ENCODE results near the gene VAPB.
A peak's percentile ranks its signal among the peaks of the same experiment; 100 is the strongest.
"Not testable (repeated sequence)": the region's sequence is repeated elsewhere in the genome, so short reads cannot be mapped to it uniquely, and the experiment has no call there.

The VAPB gene

DNA sequence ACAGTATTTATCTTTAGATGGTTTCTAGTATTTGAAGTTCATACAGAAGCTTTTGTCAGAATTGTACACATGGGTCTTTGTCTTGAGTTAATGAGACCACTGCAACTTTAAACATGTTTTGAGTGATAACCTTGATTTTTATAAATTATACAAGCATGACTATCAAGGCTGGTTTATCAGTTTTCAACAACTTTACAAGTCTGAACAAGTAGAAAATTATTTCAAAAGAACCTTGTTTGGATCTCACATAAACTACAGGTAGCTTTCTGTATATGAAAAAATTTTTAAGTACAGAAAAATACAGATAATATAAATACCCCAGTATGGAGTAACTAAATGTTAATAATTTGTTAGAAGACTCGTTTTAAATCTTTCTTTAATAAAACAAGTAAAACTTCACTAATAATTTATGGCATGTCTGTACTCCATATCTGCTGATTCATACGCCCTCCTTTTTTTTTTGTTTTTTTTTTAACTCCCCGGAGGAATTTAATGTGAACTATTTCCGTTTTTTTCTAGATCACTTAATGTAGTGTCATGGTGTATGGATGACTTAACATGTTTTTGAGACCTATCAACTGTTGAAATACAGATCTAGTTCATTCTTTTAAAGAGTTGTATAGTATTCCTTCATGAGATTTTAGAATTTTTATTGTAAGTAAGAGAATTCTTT, 18.3 kb downstream of the VAPB start:
- peak; percentile 65 for DNase-seq (ENCODE audit: low read depth)

GRCh38 chr20:58407966-58408557, 19.0 kb downstream of the VAPB start:
- DNase-seq (ENCODE audit: low read depth), result no peak

GRCh38 chr20:58408603-58409246, 19.7 kb downstream of the VAPB start:
- DNase-seq (ENCODE audit: low read depth), result peak; percentile 46

DNA sequence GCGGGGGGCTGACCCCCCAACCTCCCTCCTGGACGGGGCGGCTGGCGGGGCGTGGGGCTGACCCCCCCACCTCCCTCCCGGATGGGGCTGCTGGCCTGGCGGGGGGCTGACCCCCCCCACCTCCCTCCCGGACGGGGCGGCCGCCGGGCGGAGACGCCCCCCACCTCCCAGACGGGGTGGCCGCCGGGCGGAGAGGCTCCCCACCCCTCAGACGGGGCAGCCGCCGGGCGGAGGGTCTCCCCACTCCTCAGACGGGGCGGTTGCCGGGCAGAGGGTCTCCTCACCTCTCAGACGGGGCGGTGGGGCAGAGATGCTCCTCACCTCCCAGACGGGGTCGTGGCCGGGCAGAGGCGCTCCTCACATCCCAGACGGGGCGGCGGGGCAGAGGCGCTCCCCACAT, 25.2 kb downstream of the VAPB start:
- DNase-seq (ENCODE audit: low read depth), result not testable (repeated sequence)

DNA sequence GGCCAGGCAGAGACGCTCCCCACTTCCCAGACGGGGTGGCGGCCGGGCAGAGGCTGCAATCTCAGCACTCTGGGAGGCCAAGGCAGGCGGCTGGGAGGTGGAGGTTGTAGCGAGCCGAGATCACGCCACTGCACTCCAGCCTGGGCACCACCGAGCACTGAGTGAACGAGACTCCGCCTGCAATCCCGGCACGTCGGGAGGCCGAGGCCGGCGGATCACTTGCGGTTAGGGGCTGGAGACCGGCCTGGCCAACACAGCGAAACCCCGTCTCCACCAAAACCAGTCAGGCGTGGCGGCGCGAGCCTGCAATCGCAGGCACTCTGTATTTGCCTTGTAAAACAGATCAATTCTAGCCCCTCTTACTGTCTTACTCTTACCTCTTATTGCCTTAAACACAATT, 25.8 kb downstream of the VAPB start:
- not testable (repeated sequence) for DNase-seq (ENCODE audit: low read depth)

DNA sequence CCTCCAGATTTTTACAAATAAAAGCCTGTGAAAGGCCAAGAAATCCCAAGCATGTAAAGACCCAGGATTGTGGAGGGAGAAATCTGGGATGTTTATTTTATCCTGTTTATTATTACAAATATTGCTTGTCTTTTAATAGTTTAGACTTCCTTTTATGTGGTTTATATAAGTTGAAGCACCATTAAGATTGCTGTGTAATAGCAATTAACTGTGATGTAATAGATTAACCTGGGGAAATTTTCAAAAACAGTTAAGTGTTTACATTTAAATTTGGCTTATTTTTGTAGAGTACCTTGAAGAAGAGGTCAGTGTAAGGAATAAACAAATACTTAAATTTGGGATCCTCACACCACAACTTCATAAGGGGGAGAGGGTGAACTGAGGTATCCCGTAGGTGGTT, 27.0 kb downstream of the VAPB start:
- DNase-seq (ENCODE audit: low read depth), result no peak

GRCh38 chr20:58416835-58417234, 27.8 kb downstream of the VAPB start:
- no peak for DNase-seq (ENCODE audit: low read depth)

GRCh38 chr20:58417438-58417837, 28.4 kb downstream of the VAPB start:
- no peak for DNase-seq (ENCODE audit: low read depth)

DNA sequence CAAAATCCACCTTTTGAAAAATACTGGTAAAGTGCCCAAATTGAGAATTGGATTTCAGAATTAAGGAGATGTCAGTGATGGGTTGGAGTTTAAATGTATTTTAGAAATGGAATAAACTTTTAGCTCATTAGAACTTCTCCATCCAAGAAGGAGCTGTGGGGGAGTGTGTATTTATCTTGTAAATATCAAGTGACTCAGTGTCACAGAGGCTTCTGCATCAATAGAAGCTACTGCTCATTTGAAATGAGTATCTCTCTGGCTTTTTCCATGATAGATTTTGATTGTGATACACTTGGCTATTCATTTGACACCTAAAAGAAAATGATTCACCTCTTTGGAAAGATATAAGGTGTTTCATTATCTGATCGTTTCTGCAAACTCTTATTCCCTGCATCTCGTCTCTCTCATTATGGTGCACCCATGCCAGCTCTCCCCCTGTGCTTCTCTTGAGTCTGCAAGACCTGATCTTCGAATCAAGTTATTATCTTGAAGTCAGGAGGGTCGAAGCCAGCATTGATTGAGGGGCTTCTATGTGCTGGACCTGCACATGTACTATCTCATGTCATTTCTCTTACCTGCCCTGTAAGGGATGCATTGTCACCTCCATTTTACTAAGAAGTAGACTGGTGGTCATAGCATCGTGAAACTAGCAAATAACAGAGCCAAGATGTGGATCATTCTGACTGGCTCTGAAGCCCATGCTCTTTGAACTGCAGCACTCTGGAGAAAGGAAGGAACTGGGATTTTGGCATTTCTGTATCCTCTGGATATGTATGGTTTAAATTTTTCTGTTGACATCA, 30.1 kb downstream of the VAPB start:
- no peak for DNase-seq (ENCODE audit: low read depth)

DNA sequence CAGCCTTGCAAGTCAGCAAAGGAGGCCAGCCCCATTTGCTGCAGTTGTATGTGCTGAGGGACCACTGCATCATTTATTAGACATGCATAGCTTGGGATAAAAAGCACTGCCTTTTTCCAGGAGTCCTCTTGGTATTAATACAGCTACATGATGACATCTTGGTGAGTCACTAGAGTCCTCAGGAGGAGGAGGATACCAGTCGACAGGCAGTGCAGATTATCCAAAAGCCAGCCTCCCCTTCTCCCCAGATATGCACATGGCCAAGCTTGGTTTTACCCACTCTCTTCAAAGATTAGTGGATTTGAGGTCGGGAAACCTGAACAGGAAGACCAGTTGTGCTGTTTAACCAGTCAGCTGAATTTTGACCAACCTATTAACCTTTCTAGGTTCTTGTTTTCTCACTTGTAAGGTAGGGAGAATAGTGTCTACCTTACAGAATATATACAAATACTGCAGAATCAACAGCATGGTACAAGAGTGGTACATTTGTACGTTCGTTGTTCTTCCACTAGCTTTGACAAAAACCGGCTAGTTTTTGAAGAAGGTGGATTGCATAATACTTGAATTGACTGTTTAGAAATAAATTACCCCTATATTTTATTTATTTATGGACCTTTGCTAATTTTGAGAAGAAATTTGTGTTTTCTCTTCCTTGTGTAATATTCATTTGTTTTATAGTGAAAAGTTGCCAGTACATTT, 31.9 kb downstream of the VAPB start:
- peak; percentile 93 for DNase-seq (ENCODE audit: low read depth)

DNA sequence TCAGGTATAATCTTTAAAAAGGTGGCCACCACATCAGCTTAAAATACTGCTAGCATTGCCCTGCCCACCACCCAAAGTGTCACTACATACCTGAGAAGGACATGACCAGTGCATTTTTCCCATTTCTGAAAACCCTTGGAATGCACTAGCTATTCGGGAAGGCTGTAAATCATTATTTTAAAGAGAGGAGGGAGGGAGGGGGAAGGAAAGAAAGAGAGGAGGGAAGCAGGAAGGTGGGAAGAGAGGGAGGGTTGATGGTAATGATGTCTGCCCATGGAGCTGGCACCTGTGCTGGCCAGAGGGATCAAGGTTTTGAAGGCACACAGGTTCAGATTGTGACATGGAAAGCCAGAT, 32.4 kb downstream of the VAPB start:
- DNase-seq (ENCODE audit: low read depth), result no peak

DNA sequence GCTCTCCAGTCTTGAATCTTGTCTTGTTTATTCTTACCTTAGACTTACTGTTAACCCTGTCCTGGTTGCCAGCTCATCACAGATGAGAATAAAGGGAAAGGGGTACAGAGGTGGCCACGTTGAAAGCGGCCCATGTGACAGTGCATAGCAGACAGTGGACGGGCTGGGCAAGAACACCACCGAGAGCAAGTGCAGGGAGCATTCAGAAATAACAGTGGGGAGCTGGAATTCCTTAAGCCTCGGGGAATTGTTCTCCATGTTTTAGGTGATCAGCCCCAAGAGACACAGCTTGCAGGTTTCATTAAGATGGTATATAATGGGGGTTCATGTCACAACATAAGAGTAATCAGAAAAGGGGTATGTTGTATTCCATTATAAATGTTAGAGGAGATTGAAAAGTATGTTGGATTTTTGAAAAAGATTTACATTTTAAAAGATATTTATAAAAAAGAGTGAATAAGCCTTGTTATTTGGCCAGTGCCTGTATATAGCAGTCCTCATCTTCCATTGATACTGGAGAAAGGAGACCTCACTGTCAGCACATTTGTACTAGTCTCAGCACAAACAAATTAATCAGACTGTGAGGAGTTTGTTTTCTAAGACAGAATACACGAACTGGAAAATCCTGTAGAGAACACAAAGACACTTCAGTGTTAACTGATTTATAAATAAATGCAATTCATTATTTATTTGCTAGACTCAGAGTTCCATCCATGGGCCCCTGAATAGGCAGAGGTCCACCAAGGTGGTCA, 35.4 kb downstream of the VAPB start:
- DNase-seq (ENCODE audit: low read depth), result no peak

DNA sequence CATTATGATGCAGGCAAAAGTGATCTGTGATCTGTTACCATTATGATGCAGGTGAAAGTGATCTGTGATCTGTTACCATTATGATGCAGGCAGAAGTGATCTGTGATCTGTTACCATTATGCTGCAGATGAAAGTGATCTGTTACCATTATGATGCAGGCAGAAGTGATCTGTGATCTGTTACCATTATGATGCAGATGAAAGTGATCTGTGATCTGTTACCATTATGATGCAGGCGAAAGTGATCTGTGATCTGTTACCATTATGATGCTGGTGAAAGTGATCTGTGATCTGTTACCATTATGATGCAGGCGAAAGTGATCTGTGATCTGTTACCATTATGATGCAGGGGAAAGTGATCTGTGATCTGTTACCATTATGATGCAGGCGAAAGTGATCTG, 38.5 kb downstream of the VAPB start:
- not testable (repeated sequence) for DNase-seq (ENCODE audit: low read depth)

DNA sequence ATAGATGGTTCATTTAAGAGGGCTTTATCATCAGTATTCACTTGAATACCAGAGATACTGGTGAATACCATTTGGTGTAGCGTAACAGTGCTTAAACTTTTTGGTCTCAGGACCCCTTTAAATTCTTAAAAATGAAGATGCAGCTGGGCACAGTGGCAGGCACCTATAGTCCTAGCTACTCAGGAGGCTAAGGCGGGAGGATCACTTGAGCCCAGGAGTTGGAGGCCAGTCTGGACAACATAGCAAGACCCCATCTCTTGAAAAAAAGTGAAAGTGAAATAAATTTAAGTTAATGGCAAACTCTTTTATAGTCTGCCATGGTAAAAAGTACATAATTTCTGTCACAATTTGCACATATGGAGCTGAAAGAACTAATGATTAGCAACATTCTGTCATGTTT, 39.3 kb downstream of the VAPB start:
- DNase-seq (ENCODE audit: low read depth), result no peak

GRCh38 chr20:58429303-58429702, 40.3 kb downstream of the VAPB start:
- no peak for DNase-seq (ENCODE audit: low read depth)

GRCh38 chr20:58431134-58431533, 42.1 kb downstream of the VAPB start:
- no peak for DNase-seq (ENCODE audit: low read depth)

GRCh38 chr20:58432186-58432954, 43.3 kb downstream of the VAPB start:
- no peak for DNase-seq (ENCODE audit: low read depth)

DNA sequence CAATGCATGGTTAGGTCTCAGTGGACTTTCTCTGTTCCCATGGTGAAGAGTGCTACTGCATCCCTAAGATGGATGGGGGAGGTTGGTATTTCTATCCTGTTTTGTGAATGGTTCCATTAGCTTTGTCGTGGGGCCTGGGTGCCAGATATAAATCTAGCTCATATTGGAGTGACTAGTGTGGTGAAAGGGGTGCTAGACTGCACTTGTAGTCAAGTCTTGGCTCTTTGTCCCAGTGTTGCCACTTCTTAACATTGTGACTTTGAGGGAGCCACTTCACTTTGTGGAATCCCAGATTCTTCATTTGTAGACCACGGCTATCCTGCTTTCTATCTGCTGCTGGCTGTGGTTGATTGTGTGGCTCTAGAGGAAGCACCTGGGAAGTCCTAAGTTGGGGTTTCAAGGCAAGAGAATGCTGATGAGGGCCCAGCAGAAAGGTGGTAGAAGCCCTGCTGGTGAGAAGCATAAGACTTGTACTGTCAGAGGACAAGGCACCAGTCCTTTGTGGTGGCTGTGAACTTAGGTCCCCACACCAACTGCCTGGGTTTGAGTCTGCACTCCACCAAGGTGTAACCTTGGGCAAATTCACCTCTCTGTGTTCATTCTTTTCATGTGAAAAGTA, 44.1 kb downstream of the VAPB start:
- DNase-seq (ENCODE audit: low read depth), result no peak

DNA sequence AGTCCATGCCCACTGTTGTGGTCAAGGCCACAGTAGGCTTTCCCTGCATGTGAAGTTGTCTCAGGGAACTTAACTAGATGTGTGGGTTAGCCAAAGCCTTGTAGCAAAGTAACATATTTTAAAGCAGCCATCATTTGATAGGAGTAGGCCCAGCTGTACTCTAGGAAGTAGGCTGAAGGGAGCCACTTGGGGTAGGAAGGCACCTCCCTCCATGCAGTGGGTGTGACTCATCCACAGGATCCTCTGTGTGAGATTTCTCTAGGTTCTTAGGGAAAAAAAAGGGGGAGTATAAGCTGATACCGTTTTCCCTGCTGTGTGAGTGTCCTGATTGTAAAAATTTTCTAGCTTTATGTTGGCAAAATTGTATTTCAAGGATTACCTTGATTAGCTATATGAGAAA, 44.7 kb downstream of the VAPB start:
- DNase-seq (ENCODE audit: low read depth), result peak; percentile 90

DNA sequence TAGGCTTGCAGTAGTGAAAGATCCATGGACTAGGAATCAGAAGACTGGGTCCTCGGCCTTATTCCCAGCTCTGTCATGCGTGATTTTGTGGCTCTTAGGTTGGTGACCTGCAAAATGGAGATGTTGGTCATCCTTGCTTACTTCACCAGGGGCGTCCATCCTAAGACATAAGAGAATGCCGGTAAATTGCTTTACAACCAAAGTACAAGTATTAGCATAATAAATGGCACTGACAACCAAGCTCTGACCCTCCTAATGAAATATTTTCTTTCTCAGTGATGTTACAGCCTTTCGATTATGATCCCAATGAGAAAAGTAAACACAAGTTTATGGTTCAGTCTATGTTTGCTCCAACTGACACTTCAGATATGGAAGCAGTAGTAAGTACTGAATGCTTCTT, 45.3 kb downstream of the VAPB start:
- DNase-seq (ENCODE audit: low read depth), result no peak
